HG03108 (cell line): Measurements from ENCODE around the gene PDZD2.
"Not testable (repeated sequence)": the region's sequence is repeated elsewhere in the genome, so short reads cannot be mapped to it uniquely, and the experiment has no call there.

ENCODE experiments used
- ATAC-seq: cut with Tn5 transposase; IDR thresholded peaks from one replicate; pipeline ENCODE4 v1.9.1; 2021; ENCODE audit warnings: moderate library complexity; ENCODE audit not compliant: unreplicated experiment

The PDZD2 gene

DNA sequence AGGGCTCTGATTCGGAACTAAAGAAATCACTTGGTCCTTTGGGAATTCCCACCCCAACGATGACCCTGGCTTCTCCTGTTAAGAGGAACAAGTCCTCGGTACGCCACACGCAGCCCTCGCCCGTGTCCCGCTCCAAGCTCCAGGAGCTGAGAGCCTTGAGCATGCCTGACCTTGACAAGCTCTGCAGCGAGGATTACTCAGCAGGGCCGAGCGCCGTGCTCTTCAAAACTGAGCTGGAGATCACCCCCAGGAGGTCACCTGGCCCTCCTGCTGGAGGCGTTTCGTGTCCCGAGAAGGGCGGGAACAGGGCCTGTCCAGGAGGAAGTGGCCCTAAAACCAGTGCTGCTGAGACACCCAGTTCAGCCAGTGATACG is 451.8 kb downstream of the PDZD2 start:
- ATAC-seq: no peak

DNA sequence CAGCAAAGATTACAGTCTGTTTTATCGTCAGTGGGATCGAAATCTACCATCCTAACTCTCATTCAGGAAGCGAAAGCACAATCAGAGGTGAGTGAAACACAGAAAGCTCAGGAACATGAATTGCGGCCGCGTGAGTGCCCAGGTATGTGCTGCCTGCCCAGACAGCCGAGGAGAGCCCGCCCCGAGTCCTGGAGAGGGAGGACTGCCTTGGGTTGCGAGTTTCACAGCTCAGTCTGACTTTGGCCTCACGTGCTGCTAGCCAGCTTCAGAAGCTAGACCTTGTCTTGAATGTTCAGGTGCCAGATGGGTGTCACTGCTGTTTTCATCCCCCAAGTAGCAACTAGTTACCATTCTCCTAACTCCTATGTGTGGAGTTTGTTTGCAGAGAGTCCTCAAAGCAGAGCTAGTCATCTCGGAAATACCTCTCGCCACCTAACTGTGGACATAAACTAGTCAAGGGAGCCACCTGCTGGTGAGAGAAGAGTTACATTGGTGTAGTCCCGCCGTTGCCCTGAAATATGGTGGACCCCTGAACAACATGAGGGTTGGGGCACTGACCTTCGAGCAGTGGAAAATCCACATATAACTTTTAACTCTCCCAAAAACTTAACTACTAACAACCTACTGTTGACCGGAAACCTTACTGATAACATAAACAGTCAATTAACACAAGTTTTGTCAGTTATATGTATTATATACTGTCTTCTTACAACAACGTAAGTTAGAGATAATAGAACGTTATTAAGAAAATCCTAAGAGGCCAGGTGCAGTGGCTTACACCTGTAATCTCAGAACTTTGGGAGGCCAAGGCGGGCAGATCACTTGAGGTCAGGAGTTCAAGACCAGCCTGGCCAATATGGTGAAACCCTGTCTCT is 454.2 kb downstream of the PDZD2 start:
- ATAC-seq: peak; percentile 74

DNA sequence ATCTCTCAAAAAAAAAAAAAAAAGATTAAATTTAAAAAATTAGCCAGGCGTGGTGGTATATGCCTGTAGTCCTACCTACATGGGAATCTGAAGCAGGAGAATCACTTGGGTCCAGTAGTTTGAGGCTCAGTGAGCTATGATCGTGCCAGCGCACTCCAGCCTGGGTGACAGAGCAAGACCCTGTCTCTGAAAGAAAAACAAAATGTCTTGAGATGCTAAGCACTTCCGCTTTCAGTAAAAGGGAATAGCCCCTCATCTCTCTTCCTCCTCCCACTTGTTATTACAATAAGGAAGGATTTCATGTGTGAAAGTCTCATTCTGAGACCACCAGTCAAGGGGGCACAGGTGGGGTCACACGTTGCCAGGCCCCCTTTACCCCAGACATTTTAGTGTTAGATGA is 455.8 kb downstream of the PDZD2 start:
- ATAC-seq: no peak

DNA sequence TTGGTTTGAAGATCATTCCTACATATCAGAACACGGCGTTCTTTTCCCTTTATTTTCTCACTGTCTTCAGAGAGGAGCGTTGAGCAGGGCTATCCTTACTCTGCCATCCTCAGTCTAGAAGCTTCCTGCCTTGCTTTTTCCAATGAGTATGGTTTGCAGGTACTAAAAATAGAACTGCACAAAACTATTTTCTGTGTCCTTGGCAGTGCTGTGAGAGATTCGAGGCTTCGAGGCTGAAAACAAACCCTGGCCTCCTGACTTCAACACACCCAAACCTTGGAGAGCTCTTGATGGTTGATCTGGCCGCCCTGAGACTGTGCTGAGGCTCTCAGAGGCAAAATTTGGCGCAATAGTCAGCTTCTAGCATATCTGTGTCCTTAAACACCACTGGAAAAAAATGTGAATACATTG is 456.3 kb downstream of the PDZD2 start:
- no peak for ATAC-seq

DNA sequence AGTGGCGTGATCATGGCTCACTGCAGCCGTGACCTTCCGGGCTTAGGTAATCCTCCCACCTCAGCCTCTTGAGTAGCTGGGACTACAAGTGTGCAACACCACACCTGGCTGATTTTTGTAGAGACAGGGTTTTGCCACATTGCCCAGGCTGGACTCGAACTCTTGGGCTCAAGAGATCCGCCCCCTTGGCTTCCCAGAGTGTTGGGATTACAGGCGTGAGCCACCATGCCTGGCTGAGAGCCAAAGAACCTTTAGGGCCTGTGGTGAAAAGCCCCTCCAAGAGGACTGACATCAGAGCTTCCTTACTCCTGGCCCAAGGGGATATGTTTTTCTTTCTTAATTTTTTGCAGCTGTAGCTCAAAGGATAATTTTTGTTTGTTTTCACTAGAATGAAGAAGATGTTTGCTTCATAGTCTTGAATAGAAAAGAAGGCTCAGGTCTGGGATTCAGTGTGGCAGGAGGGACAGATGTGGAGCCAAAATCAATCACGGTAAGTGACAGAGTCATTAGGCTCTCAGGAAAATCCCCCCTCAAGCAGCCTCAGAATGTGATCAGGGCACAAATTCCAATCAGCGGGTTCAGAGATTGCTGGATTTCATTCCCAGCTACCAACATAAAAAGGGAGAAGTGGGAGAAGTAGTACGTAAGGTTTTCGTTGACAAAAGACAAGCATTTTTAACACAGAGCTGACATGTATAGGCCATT is 458.1 kb downstream of the PDZD2 start:
- ATAC-seq: no peak

DNA sequence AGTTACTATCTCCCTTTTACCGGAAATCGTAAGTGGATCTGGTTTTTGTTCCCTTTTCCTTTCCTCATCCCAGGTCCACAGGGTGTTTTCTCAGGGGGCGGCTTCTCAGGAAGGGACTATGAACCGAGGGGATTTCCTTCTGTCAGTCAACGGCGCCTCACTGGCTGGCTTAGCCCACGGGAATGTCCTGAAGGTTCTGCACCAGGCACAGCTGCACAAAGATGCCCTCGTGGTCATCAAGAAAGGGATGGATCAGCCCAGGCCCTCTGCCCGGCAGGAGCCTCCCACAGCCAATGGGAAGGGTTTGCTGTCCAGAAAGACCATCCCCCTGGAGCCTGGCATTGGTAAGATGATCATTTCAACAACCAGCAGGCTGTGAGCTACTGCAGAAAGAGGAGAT is 459.4 kb downstream of the PDZD2 start:
- ATAC-seq: no peak

DNA sequence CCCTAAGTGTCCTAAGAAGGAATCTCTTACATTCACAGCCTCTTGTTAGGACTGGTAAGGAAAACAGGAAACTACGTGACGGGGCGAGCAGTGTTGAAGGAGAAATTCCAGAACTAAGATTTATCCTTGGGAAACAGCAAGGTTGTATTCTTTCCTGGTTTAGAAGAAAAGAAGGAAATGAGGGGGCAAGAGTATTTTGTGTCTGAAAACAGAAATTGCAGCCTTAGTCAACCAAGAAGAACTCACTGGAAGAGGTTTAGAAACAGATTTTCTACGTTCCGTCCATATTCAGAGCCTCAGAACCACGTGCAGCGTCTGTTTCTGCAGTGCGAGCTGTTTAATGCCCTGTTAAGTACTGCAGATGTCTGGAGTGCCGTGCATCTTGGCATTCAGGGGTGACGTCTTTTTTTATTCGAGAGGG is 460.0 kb downstream of the PDZD2 start:
- ATAC-seq: no peak

DNA sequence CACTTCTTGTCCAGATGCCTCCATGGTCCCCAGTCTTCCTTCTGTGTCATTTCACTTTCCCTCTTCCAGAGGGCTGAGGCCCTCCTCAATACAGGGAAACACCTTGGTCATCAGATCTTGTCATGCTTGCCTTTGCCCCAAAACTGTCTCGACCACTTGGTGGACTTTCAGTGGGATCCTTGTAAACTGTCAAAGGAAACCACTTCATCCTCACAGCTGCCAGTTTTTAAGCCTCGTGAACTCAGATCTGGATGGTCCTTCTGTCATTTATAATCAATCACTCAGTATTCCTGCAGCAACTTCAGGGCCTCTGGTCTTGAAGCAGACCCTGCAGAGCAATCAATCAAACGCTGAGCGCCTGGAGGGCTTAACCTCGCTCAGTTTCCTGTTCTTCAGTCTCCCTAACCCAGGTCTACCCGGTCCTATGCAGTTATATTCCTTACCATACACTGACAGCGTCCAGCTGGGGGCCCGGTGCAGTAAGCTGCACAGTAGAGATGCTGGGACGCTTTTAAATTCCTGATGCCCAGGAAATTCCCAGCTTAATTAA is 460.6 kb downstream of the PDZD2 start:
- ATAC-seq: no peak

DNA sequence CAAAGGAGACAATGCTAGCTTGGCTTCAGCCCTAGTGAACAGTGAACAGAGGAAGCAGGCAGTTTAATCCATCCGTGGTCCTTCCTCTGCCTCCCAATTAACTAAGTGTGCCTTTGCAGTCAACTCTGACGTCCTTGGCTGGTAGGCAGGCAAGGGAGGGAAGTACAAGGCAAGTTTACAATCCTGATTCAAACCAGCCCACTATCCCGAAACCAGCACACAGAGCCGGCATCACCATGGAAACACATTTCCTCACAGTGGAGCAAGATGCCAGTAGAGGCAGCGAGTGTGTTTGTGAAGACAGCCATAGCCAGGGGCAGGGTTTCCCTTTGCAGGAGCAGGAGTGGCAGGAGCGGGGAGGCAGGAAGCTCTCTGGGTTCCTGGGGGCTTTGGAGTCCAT is 461.3 kb downstream of the PDZD2 start:
- ATAC-seq: no peak

DNA sequence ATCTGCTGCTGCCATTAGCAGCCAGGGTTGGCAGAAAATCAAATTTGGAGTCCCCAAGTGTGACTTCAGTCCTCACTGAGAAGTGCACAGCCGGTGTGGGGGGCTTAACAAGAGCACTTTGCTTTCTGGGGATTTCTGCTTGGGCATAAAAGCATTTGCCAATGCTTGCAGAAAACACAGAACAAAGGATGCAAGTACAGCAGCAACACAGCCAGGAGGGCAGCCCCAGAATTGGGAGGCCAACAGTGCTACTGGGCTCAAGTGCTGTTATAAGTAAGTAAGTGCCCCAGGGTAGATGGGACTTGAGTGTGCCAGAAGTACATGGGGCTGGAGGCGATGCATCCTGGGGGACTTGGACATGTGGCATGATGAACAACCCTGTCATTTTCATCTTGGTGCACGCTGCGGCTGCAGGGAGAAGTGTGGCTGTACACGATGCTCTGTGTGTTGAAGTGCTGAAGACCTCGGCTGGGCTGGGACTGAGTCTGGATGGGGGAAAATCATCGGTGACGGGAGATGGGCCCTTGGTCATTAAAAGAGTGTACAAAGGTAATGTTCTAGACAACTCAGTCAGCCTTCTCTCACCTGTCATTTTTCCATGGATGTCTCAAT is 461.9 kb downstream of the PDZD2 start:
- ATAC-seq: no peak

DNA sequence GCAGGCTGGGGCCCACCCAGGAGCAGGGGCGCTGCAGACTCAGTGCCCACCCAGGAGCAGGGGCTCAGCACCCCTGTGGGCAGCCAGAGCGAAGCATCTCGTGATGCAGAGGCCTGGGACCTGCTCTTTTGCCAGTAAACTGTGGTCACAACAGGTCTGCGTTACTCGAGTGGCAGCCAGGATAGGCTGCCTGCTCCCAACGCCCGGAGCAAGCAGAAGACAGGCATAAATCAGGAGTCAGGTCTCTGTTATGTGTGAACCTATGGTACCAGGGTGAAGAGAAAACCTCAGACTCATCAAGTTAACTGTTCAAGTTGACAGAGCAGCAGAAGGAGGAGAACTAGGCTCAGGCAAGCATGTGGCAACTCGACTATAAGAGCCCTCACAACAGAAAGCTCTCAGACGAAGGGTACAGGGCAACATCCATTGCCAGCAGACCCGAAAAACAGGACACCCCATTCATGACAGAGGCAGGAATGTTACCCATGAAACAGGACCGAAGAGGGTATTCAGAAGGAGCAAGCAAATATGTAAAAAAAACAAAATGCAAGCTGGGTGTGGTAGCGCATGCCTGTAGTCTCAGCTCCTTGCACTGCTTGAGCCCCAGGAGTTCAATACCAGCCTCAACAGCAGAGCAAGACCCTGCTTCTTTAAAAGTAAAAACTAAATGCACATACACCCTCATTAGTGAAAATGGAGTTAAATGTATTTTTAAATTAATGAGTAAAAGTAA is 463.5 kb downstream of the PDZD2 start:
- ATAC-seq: no peak

DNA sequence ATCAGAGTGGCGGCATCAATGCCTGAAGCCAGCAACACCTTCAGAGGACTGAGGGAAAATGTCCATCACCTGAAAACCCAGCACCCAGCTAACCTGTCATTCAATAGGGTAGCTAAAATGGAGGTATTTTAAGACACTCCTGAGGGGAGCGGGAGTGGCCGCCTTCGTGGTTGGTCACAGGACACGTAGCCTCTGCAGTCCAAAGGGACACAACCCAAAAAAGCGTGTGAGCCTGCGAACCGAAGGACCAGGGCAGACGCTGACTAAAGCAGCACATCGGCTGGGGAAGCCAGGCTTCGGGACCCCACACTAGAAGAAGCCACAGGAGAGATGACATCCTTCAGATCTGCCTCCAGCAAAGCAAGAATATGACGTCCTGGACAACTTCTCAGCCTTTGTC is 464.6 kb downstream of the PDZD2 start:
- no peak for ATAC-seq

DNA sequence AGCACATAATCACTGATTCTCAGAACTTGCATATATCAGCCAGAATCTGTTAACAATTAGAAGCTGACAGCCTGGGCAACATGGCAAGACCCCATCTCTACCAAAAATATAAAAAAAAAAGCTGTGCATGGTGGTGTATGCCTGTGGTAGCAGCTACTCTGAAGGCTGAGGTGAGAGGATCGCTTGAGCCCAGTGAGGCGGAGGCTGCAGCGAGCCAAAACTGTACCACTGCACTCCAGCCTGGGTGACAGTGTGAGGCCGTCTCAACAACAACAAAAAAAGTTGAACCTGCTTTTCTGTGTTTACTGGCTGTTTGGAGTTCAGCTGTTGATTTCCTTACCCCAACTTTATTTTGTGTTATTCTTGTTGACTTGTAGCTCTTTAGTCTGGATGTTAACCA is 468.4 kb downstream of the PDZD2 start:
- no peak for ATAC-seq

DNA sequence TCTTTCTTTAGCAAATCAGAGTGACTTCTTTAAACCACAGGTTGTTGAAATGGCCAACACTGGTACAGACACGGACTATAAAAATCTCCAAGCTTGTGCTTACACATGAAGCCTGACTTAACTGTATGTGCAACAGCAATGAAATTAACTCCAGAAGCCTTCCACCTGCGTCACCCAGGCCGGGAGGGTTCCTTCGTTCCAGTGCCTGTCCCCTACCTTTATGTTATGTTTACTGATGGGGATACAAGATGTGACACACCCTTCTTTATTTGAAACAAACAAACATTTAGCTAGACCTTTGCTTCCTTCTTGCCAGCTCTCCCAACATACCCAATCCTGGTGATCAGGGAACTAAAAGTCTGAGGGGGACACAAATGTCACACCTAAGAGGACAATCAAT is 469.2 kb downstream of the PDZD2 start:
- ATAC-seq: no peak

DNA sequence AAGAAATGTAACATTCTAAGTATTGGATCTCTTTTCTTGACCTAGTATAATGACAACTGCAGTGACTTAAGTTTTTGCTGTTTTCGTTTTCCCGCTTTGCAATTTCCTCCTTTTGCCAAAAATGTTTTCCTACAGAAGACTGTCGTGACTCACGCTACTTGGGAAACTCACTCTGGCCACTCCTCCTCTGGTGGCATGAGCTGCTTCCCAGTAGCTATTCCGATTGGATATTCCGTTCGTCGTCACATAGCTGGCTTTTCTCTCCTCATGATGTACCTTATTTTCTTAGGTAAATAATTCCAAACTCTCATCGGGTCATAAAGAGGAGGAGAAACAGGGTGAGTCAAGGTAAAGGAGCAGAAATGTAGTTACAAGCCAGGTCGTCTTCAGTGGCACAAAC is 470.3 kb downstream of the PDZD2 start:
- no peak for ATAC-seq

DNA sequence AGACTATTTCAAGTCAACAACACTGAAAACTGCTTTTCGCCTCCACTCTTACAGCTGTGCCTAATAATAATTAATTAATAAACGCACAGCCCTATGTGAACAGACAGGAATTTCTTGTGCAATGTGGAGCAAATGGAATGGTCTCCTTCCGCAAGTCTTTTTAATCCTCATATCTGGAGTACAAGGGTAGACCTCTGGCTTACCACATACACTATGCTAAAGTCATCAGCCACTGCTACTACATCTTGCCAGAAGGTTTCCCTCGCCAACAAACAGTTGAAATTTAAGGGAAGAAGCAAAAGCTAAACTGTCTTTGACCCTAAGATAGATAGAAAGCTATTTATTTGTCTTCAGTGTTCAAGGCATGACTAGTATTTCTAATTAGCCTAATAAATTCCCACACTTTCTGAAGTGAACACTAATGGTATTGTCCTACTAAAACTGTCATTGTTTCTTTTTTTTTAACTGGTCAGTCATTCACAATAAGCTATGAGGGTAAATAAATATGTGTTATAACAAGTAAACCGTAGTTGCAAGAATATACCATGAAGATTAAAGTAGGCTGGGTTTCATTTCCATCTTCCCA is 471.3 kb downstream of the PDZD2 start:
- ATAC-seq: no peak

DNA sequence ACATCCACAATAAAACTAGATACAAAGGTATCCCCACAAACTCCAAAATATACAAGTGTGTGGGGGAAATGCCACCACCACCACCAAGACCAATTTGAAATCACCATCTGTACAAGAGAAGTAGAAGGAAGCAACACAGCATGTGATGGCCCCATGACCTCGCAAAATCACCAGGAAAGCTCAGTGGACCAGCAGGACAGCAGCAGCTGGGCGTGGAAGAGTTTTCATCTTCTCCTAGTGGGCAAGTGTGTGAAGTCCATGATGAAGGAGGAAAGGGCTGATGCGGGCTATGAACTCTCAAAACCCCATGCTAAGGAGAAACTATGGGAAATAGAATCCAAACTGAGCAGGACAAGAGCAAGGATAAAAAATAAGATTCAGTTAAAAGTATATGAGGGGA is 477.1 kb downstream of the PDZD2 start:
- no peak for ATAC-seq

DNA sequence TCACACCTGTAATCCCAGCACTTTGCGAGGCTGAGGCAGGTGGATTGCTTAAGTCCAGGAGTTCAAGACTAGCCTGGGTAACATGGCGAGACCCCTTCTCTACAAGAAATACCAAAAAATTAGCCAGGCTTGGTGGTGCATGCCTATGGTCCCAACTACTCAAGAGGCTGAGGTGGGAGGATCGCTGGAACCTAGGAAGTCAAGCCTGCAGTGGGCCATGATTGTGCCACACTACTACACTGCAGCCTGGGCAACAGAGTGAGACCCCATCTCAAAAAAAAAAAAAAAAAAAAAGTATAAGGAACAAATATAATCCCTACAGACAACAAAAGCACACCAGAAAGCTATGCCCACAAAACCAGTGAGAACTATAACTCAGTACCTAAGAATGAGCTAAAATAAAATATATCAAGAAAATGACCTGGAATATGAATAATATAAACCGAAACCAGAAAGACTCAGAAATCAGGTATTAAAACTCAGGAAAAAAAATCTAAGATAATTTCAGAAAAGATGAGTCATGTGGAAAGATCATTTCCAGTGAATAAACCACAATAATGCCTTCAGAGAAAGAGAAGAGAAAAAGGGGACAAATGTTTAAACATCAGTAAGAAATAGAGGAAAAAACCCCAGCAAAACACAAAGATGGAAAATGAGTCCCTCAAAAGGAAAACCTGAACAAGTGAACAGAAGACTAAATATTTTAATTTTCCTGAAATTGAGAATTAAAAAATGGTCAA is 477.8 kb downstream of the PDZD2 start:
- no peak for ATAC-seq

DNA sequence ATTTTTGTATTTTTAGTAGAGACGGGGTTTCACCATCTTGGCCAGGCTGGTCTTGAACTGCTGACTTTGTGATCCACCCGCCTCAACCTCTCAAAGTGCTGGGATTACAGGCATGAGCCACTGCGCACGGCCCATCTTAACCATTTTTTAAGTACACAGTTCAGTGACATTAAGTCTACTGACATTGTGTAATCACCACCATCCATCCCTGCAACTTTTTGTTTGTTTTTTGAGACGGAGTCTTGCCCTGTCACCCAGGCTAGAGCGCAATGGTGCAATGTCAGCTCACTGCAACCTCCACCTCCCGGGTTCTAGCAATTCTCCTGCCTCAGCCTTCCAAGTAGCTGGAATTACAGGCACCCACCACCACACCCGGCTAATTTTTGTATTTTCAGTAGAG is 480.0 kb downstream of the PDZD2 start:
- ATAC-seq: not testable (repeated sequence)
